ENCODE measurements around the gene SYNJ1. TPM values are rescaled to one million over a fixed set of nuclear protein-coding genes. Genes with fewer than 3 reads are reported as not detected.

Gene SYNJ1
- polyA plus RNA-seq, 4 donors: 13.3 to 18.8 (median 17.3) TPM

DNA sequence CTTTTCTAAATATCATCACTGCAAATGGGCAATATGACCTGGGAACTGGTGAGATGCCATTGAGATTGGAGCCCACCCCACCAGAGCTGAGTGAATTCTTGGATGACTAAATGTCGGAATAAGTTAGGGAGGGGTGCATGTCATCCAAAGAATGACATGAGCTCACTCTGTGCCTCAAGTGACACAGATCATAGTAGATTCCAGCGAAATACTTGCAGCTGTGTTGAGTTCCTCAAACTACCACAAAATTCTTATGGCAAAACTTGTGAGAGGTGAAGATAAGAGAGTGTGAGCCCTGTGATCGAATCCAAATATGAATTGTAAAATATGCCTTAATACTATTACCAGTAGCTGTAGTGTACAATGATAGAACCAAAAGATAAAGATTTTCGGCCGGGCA is 140.2 kb downstream of the SYNJ1 start:
- DNase-seq (ENCODE audit: low read depth in 4 of 4, low spot score in 3 of 4): no peak

- DNase-seq (ENCODE audit: low read depth in 4 of 4, low spot score in 3 of 4): no peak
These were observed 140.7 kb downstream of the SYNJ1 start for GRCh38 chr21:32587120-32587519.

DNA sequence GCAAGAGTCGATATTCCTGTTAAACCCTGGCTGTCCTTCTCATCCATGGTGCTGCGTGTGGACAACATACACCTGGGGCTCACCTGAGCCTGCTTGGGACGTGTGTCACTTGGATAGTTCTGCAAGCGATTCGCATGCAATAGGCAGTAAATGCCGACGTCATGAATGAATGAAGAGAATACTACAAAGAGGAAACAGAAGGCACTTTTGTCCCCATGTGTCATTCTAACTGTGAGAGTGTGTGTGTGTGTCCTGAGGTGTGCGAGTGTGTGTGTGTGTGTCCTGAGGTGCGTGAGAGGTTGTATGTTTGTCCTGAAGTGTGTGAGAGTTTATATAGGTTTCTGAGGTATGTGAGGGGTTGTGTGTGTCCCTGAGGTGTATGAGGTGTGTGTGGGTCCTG is 141.8 kb downstream of the SYNJ1 start:
- DNase-seq (ENCODE audit: low read depth in 4 of 4, low spot score in 3 of 4): no peak

DNA sequence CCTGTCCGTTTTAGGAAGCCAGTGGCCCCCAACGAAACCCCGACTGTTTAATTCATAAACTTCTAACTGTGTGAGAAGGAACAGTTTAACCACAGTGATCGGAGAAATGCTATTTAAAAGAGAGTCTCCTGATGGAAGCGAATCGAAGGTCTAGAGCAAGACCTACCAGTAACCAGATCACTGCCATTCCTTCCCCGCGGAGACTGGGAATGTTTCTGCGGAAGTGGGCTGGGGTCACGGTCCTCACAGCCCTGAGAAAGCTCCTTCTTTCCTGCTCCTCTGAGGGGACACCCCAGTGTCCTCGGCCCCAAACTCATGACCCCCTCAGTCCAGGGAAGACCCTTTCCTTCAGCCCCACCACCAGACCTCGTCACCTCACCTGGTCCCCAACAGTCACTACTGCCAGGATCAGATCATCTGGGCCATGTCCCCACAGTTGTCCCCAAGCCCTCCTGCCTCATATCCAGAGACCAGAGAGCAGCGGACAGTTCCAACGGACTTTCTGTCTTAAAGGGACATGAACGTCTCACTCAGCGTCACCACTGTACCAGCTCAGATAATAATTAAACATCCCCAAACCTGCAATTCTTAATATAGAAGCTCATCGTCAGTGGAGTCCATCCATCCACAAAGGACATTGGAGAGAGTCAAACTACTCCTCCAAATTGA is 142.6 kb downstream of the SYNJ1 start, which contains the start of gene TCP10L:
TCP10L (minus strand) TSS at position 482 of the 669 bp plus-strand sequence. CDS start 1,219 bp downstream, outside the sequence.
- DNase-seq (ENCODE audit: low read depth in 4 of 4, low spot score in 3 of 4): no peak

DNA sequence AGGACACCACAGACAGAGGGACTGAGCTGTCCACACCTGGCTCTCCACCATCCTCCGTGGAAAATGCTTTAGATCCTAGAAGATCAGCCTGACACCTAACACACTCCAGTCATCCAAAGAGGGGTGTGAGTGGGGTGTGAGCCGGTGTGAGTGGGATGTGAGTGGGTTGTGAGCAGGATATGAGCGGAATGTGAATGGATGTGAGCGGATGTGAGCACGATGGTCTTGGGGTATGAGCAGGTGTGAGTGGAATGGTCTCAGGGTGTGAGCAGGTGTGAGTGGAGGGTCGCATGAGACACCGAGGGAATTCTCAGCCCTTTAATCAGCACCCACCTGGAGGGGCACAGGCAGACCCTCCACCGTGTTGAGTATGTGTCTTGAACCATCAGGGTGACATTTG is 143.3 kb downstream of the SYNJ1 start:
- DNase-seq (ENCODE audit: low read depth in 4 of 4, low spot score in 3 of 4): no peak

DNA sequence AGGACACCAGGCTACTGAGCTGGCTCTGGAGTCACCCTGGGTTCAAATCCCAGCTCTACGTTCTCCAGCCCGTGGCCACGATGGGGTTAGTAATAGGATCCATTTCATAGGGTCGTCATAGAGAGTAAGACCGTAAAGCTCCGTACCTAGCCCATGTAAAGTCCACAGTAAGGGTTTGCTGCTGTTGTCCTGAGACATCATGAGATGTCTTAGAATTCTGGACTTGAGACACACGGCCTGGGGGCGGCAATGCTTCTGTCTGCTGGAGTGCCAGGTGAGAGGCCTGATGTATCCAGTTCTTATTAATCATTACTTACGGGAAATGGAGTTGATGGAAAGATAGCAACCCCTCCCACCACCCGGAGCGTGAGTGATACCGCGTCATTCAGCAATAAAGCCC is 146.1 kb downstream of the SYNJ1 start:
- DNase-seq (ENCODE audit: low read depth in 4 of 4, low spot score in 3 of 4): no peak

DNA sequence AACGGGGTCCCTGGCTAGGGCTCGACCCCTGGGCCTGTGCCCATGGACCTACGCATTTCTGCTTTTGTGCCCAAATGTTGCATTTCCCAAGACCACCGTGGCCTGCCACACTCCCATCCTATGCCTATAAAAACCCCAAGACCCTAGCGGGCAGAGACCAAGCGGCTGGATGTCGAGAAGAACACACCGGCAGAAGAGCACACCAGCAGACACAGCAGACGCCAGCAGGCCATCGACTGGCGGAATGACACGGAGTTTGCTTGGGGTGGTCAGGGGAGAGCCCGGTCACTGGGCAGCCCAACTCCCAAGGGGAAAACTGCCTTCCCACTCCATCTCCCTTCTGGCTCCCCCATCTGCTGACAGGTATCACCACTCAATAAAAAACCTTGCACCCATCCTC is 146.9 kb downstream of the SYNJ1 start:
- DNase-seq (ENCODE audit: low read depth in 4 of 4, low spot score in 3 of 4): no peak

Other genes with a start within 250 kb of the SYNJ1 start
- 1 to 10 TPM; 1.7 to 2.3 (median 2.1) TPM for gene TCP10L, start 142.5 kb downstream of the SYNJ1 start, polyA plus RNA-seq (ENCODE audit: insufficient read length in 4 of 4)
- 10 to 100 TPM; 70.5 to 72.6 (median 71.4) TPM for gene CFAP298, start 115.6 kb downstream of the SYNJ1 start, polyA plus RNA-seq (ENCODE audit: insufficient read length in 4 of 4)
- gene PAXBP1, start 43.7 kb upstream of the SYNJ1 start, polyA plus RNA-seq (ENCODE audit: insufficient read length in 4 of 4): 10 to 100 TPM; 65.0 to 82.7 (median 78.7) TPM